Activated T-cell treated with anti-CD3 and anti-CD28 coated beads for 4 hours (primary cell): ENCODE results near the gene PRDX5.

Experiments
- DNase-seq: peaks from one replicate; pipeline ENCODE4 v3.0.0-alpha.2; 2020

Gene PRDX5

DNA sequence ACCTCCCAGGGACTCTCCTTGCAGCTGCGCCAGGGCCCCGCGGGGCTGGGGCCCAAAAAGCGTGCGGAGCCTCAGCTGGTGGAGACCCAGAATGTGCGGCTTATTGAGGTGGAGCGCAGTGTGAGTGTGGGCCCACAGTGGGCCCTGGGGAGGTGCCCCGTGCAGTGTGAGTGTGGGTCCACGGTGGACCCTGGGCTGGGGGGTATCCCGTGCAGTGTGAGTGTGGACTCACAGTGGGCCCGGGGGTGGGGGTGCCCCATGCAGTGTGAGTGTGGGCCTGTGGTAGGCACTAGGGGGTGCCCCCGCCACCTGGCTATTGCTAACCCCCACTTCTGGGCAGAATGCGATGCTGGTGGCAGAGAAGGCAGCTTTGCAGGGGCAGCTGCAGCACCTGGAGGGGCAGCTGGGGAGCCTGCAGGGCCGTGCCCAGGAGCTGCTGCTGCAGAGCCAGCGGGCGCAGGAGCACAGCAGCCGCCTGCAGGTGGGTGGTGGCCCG is 33.3 kb downstream of the PRDX5 start:
- no peak for DNase-seq

GRCh38 chr11:64352099-64352994 is 34.4 kb downstream of the PRDX5 start:
- no peak for DNase-seq

- no peak for DNase-seq
These were observed 35.2 kb downstream of the PRDX5 start for GRCh38 chr11:64352995-64353714.

- DNase-seq: no peak
These were observed 36.0 kb downstream of the PRDX5 start for GRCh38 chr11:64353715-64354506.

DNA sequence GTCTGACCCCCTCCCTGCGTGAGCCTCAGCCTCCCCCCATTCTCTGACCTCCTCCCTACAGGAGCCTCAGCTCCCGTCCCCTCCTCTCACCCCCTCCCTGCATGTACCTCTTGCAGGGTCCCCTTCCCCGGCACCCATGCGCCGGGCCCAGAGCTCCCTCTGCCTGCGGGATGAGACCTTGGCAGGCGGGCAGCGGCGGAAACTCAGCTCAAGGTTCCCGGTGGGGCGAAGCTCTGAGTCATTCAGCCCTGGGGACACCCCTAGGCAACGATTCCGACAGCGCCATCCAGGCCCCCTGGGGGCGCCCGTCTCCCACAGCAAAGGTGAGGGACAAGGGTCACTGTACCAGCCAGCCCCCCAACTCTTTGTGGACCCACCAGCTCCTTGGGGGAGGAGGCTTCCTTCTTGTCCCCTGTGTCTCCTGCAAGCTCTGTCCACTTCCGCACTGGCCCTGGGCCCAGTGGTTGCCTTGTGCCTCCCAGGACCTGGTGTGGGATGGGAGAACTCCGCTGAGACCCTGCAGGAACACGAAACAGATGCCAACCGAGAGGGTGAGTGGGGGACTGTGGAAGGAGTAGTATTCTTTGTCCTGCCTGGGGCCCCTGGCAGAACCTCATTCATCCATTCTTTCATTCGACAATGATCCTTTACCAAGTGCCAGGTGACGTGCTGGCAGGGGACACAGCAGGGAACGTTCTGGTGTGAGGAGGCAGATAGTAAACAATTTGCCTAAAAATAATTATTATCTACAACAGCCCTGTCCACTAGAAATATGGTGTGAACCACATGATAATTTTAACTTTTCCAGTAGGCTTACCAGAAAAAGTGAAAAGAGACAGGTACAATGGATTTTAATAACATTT is 37.4 kb downstream of the PRDX5 start:
- DNase-seq: no peak

- DNase-seq: no peak
These were observed 38.8 kb downstream of the PRDX5 start for GRCh38 chr11:64356498-64357411.

DNA sequence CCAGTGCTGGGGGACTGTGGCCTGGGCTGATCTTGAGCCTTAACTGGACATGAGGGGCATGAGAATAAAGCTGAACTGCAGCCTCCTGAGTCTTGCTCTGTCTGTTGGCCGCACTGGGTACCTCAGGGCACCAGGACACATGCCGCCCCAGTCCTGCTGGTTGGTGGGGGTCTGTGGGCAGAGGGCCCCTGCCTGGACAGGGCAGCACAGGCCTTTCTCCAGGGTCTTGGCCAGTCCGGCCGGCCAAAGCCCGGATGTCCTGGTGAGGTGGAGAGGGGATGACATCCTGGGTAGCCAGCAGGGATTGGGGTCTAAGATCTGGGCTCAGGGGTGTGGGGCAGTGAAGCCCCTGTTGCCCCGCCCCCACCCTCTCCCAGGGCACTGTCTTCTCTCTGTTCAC is 39.5 kb downstream of the PRDX5 start:
- no peak for DNase-seq

- no peak for DNase-seq
These were observed 40.1 kb downstream of the PRDX5 start for GRCh38 chr11:64357904-64358535.

DNA sequence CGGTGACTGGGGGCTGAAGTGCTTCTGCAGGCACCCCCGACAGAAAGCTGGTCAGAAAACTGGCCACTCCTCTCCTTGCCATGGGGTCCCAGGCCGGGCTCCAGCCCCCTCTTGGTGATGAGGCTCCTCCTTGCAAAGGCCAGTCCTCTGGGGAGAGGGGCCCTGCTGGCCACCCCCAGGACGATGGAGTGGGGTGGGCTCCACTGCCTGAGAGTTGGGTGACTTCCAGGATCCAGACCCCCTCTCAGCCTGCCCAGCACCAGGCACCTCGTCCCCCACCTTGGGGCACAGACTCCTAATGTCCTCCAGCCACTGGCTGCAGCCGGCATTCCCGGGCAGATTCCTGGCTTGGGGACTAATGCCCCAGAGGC is 40.6 kb downstream of the PRDX5 start:
- no peak for DNase-seq

- DNase-seq: no peak
These were observed 41.2 kb downstream of the PRDX5 start, which contains the start of gene RPS6KA4 for GRCh38 chr11:64358907-64359711. Gene RPS6KA4 (plus strand): TSS chr11:64359162. CDS start chr11:64359236, 74 bp downstream.

- no peak for DNase-seq
These were observed 42.0 kb downstream of the PRDX5 start for GRCh38 chr11:64359712-64360445.

- no peak for DNase-seq
These were observed 42.6 kb downstream of the PRDX5 start for GRCh38 chr11:64360448-64360921.

DNA sequence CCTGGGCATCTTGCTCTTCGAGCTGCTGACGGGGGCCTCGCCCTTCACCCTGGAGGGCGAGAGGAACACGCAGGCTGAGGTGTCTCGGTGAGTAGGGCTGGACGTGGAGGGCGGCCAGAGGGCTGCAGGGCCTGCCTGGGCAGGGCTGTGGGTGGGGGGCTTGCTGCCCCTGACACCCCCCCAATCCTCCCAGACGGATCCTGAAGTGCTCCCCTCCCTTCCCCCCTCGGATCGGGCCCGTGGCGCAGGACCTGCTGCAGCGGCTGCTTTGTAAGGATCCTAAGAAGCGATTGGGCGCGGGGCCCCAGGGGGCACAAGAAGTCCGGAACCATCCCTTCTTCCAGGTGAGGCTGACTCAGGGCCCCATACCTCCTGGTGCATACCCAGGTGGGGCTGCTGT is 43.7 kb downstream of the PRDX5 start:
- DNase-seq: no peak

GRCh38 chr11:64362339-64362738 is 44.4 kb downstream of the PRDX5 start:
- no peak for DNase-seq

DNA sequence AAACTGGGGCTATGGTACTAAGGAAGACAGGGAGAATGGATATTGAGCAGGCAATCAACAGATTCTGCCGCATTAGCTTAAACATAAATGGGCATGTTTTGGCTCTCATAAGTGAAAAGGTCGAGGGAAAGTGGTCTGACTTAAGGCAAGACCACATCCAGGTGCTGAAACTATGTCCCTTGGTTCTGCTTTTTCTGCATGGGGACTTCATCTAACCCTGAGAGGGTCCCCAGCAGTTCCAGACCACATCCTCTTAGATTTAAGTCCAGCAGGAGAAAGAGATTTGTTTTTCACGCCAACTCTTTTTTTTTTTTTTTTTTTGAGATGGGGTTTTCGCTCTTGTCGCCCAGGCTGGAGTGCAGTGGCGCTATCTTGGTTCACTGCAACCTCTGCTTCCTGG is 46.5 kb downstream of the PRDX5 start:
- no peak for DNase-seq

GRCh38 chr11:64364911-64365310 is 47.0 kb downstream of the PRDX5 start:
- DNase-seq: no peak

DNA sequence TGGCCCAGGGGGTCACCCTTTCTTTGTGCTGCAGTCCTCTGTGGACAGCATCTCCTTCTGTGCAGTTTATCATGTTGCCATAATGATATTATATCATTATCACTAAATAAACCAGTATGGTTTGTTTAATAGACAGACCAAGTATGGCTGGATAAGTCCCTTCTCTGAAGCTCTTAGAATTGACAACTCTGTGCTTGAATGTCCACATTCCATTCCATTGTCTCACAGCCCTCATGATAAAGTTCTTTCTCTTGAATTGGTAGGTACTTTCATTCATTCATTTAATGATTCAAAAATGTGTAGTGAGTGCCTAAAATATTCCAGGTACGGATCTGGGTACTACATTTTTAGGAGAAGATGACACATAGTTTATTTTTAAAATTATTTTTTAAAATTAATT is 48.8 kb downstream of the PRDX5 start:
- DNase-seq: no peak

- no peak for DNase-seq
These were observed 50.2 kb downstream of the PRDX5 start for GRCh38 chr11:64367931-64368672.
